ENCODE results near the gene SEC14L1.
"Not testable (repeated sequence)": the region's sequence is repeated elsewhere in the genome, so short reads cannot be mapped to it uniquely, and the experiment has no call there.

SEC14L1 gene

DNA sequence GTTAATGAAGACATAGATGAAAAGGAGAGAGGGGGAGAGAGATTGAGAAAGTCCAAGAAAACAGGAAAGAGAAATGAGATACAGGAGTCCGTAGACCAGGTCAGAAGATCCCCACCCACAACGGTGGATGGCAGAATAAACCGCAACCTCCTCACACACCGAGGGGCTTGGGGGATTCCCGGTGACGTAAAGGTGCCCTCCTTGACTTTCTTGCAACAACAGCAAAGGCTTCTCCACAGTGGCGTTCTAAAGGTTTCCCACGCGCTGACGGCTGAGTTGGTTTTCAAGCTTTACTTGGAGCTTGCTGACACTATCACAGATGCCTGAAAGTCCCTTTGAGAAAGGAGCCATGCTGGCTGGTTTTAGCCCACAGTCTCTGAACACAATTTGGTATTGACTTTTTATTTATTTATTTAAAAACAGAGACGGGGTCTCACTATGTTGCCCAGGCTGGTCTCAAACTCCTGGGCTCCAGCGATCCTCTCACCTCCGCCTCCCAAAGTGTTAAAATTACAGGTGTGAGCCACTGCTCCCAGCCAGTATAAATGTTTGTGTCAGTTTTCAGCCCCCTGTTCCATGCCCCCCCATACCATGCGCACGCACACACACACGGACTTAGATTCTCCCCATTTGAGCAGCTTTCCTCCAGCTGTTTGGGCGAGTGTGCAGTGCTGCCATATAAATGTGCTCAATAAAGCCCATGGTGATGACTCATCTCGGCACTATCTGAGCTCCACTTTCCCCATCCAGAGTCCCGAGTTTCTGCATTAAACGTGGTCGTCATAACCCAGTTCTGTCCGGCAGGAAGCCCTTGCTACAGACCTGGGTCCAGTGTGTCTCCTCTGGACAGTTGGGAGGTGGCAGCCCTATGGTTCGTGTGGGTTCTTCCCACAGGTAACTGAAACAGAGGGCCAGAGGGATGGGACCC is 33.0 kb upstream of the SEC14L1 start:
- FAIRE-seq, result no peak
- no peak for TF ChIP-seq POLR2A (IDR thresholded peaks at IDR 0.05; ENCODE audit: low read depth, low read length)
- no peak for DNase-seq (ENCODE audit: insufficient read length, low spot score)

DNA sequence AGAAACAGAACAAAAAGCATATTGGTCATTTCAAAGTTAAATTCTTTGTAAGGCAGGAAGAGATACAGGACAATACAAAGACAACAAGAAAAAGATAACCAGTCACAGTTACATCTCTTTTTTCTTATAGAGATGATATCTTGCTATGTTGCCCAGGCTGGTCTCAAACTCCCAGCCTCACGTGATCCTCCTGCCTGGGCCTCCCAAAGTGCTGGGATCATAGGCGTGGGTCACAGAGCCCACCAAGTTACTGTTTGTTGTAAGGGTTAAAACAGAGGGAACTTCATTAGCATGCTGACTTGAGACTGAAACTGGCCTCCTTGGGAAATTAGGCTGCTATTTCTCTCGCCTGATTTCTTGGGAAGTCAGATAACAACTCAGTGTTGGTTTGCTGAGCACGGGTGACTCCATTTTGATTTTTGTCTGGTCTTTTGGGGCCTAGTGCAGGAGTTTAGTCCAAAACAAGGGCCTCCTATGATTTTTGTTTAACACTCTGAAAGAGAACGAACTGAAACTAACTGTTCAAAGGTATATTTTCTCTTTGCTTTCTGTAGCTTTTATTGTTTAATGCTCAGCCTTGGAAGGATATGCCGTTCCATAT is 31.5 kb upstream of the SEC14L1 start:
- no peak for TF ChIP-seq POLR2A (IDR thresholded peaks at IDR 0.05; ENCODE audit: low read depth, low read length)
- FAIRE-seq, result no peak
- DNase-seq (ENCODE audit: insufficient read length, low spot score), result no peak

DNA sequence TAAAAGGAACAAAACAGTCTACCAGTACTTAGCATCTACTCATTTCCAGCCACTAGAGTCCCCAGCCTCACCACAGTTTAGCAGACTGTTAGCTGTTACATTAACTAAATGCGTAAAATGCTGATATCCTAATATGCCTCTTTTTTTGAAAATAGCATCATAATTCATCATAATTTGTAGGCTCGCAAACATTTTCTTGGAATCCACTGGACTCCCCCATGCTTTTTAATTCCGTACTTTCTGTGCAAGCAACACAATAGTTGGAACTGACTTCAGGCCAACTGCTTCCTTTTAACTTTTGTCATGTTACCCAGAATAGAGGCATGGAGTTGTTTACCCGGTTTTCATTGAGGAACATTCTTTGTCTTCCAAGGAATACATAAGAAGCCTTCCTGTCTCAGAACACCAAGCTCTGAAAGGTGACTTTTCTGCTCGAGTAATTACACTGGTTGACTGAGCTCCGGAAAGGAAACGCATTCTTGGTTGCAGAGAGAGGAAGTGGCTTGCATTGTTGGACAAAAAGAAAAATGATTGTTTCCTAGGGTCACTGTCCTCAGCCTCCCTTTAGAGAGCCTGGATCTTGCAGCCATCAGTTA is 30.9 kb upstream of the SEC14L1 start:
- FAIRE-seq (no peak), DNase-seq (ENCODE audit: insufficient read length, low spot score) (no peak)
- TF ChIP-seq POLR2A (IDR thresholded peaks at IDR 0.05; ENCODE audit: low read depth, low read length), result no peak

DNA sequence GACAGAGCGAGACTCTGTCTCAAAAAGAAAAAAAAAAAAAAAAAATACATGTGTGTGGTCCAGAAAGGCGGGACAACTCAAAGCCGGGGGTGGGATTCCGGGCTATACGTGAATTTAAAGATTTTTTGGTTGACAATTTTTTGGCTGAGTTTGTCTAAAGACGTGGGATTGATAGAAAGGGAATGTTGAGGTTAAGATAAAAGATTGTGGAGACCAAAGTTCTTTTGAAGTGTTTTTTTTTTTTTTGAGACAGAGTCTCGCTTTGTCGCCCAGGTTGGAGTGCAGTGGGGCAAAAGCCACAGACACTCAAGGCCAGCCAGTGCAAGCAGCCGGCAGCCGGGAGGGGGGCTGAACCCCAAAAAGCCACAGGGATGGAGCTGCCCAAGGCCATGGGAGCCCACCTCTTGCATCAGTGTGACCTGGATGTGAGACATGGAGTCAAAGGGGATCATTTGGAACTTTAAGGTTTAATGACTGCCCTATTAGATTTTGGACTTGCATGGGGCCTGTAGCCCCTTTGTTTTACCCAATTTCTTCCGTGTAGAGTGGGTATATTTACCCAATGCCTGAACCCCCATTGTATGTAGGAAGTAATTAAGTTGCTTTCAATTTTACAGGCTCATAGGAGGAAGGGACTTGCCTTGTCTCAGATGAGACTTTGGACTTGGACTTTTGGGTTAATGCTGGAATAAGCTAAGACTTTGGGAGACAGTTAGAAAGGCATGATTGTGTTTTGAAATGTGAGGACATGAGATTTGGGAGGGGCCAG is 29.4 kb upstream of the SEC14L1 start:
- not testable (repeated sequence) for DNase-seq (ENCODE audit: insufficient read length, low spot score); FAIRE-seq

DNA sequence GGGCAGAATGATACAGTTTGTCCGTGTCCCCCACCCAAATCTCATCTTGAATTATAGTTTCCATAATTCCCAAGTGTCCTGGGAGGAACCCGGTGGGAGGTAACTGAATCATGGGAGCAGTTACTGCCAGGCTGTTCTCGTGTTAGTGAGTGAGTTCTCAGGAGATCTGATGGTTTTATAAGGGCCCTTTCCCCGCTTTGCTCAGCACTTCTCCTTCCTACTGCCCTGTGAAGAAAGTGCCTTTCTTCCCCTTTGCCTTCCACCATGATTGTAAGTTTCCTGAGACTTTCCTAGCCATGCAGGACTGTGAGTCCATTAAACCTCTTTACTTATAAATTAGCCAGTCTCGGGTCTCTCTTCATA is 28.9 kb upstream of the SEC14L1 start:
- no peak for DNase-seq (ENCODE audit: insufficient read length, low spot score)
- no peak for FAIRE-seq
- no peak for TF ChIP-seq POLR2A (IDR thresholded peaks at IDR 0.05; ENCODE audit: low read depth, low read length)

DNA sequence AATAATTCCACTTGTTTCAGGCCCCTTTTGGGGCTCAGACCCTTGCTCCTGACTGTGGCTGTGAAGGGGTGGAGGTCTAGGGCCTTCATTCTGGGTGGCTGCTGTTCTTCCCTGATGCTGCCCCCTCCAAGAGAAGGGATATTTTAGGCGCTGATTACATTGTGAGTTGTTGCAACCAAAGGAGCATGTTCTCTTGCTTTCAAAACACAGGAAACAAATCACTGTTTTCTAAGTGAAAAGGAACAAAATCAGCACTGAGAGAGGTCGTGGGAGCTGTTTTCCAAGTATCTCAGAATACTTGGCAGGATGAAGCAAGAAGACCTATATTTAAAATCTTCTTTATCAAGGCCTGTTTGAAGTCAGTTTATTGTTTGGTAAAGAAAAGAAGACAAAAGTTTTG is 25.3 kb upstream of the SEC14L1 start:
- no peak for DNase-seq (ENCODE audit: insufficient read length, low spot score)
- FAIRE-seq, result no peak
- no peak for TF ChIP-seq POLR2A (IDR thresholded peaks at IDR 0.05; ENCODE audit: low read depth, low read length)

DNA sequence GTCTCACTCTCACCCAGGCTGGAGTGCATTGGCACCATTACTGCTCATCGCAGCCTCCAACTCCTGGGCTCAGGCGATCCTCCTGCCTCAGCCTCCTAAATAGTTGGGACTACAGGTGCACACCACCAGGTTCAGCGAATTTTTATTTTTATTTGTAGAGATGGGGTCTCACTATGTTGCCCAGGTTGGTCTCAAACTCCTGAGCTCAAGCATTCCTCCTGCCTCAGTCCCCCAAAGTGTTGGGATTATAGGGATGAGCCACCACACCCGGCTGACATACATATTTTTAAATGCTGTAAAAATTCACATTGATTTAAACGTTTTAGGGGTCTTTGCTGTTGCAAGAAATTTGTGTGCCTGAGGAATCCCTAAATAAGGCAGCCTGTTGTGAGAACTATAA is 24.8 kb upstream of the SEC14L1 start:
- FAIRE-seq, result no peak
- TF ChIP-seq POLR2A (IDR thresholded peaks at IDR 0.05; ENCODE audit: low read depth, low read length), result no peak
- no peak for DNase-seq (ENCODE audit: insufficient read length, low spot score)

DNA sequence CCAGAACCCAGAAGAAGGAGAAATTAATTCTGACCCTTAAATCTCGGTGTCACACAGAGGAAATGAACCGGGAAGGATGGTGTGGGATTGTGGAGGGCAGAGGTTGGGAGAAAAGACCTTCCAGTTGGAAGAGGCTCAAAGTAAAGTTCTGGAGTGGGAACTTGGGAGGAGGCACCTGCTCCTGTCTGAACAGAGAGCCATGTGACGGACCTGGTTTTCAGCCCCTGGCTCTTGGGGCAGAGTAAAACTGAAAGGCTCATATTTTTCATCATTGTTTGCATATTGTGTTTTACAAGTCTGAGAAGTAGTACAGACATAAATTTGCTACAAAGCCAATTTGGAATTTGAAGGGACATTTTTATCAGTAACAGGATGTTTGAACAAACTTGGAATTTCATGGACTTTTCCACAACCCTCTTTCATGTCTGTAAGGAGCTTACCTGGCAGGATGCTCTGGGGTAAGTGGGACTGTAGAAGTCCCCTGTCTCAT is 24.4 kb upstream of the SEC14L1 start:
- no peak for FAIRE-seq
- no peak for TF ChIP-seq POLR2A (IDR thresholded peaks at IDR 0.05; ENCODE audit: low read depth, low read length)
- no peak for DNase-seq (ENCODE audit: insufficient read length, low spot score)

DNA sequence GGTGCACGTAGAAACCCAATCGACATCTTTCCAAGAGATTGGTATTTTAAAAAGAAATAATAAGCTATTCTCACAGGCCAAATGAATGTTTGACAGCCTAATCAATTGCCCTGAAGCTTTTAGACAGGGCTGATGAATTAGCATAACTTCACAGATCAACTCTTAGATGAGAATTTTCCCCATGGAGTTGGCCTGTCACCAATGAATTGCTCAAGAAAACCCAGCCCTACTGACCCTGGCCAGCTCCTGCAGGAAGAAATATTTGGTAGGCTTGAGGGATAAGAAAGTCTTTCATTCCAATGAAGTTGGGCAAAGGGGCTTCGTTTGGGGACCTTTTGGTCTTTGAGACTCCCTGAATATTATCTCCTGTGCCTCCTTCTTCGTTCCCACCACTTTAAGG is 23.4 kb upstream of the SEC14L1 start:
- TF ChIP-seq POLR2A (IDR thresholded peaks at IDR 0.05; ENCODE audit: low read depth, low read length), result no peak
- DNase-seq (ENCODE audit: insufficient read length, low spot score) (no peak), FAIRE-seq (no peak)

DNA sequence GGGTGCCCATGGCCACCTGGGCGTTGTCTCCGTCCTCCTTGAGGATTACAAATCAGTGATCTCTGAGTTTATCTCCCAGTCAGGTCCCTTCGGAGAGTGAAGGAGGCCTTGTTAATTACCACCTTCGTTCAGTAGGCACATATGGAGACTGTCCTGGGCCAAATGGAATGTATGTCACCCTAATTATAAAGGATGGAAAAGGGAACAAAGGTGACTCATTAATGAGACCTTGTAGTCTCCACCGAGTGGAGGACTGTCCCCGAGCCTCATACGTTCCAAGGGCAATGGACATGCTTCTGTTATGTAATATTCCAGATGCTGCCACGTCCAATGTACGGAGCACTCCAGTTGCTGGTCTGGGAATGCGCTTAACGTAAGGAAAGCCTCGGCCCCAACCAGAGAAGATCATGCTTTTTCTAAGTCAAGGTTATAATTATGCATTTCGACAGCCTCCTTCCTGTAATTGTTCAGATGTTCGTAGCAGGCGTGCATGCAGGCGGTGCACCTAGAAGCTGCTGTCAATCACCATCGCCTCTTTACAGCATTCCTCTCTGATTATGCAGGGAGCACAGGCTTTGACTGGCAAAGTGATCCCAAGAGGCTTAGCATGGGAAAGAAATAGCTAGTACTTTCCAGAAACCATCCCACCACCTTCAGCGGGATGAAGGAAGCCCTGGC is 22.4 kb upstream of the SEC14L1 start:
- no peak for TF ChIP-seq POLR2A (IDR thresholded peaks at IDR 0.05; ENCODE audit: low read depth, low read length)
- no peak for FAIRE-seq
- no peak for DNase-seq (ENCODE audit: insufficient read length, low spot score)

DNA sequence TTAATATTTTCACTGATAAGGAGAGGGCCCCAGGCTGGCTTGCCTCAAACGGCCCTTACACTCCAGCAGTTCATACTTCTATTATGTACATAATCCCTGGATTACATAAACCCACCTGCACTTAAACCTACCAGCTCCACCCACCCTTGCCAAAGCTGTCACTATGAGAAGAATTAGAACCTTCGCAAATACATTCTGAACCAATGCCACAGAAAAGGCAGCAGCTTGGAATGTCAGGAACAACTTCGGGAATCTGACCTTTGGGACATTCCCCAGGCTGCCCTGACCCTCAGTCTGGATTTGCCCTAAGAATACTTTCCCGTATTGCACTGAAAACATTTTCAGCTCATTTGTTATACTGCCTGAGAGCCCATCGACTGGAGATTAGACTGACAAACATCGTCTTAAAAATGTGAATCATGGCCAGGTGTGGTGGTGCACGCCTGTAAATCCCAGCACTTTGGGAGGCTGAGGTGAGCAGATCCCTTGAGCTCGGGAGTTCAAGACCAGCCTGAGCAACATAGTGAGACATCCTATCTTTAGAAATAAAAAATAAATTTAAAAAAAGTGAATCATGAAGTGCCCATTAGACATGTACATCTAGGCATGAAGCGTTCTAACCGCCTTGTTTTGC is 21.0 kb upstream of the SEC14L1 start:
- DNase-seq (ENCODE audit: insufficient read length, low spot score) (no peak), FAIRE-seq (no peak)
- TF ChIP-seq POLR2A (IDR thresholded peaks at IDR 0.05; ENCODE audit: low read depth, low read length), result no peak

DNA sequence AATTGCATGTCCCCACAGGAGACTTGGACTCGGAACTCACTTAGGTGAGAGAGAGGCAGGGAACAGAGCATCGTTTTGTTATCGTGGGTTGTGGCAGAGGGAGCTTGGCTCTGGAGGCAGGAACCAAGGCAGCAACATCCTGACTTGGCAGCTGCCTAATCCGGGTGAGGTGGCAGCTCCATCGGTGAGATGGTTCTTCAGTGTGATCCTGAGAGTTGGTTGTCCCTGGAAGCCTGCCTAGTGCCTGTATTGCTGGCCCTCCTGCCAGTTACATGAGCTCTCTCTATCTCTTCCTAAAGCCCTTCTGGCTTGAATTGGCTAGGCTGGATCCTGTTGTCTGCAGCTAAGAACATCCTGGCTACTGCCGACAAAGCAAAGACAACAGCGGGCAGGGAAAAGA is 19.9 kb upstream of the SEC14L1 start:
- no peak for TF ChIP-seq POLR2A (IDR thresholded peaks at IDR 0.05; ENCODE audit: low read depth, low read length)
- DNase-seq (ENCODE audit: insufficient read length, low spot score) (no peak), FAIRE-seq (no peak)

Data from H54 (cell line).